ENCODE results near the gene EXOSC7. TPM values are rescaled to one million over a fixed set of nuclear protein-coding genes. Genes with fewer than 3 reads are reported as not detected.

EXOSC7 gene
- polyA plus RNA-seq, 1 donor (not counting 4 experiments of a cell fraction or from before 2014, with no cell fraction given) = 94.4 TPM

DNA sequence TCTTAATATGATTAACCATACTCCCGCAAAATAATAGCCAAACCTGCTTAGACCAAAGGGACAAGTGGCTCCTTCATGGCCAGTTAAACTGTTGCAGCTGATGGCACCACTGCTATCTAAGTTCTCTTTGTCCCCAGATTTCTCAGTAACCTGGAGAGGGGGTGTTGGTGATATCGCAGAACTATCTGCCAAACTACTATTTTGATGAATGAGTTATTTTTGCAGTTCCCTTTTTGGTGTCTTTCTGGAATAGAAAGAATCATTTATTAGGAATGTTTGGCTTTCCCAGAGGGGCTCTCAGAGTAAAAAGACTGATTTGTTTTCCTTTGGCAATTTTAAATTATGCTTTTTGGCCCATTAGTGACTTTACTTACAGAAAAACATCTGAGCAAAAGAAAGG is 83.1 kb downstream of the EXOSC7 start:
- H4K20me1 ChIP-seq (ENCODE audit: control insufficient read depth, extremely low read depth, insufficient read depth, low read length) = no peaks in the 10 kb centered on the region
- H3K36me3 ChIP-seq (ENCODE audit: control insufficient read depth in 2 of 2, extremely low read depth in 1 of 2, insufficient read depth in 2 of 2, low read length in 2 of 2) = no peaks in the 10 kb centered on the region
- no peak for FAIRE-seq
- no peak for DNase-seq (ENCODE audit: low read depth, low spot score)
- no peak overlapping the region for H3K4me3 ChIP-seq (ENCODE audit: control insufficient read depth in 2 of 3, extremely low read depth in 1 of 3, insufficient read depth in 2 of 3, low read depth in 1 of 3, low read length in 3 of 3)
- no peaks in the 10 kb centered on the region for H3K9me3 ChIP-seq (ENCODE audit: control insufficient read depth, low read depth, low read length)
- H3K27me3 ChIP-seq (ENCODE audit: control insufficient read depth, extremely low read depth, insufficient read depth, low read length) = no peaks in the 10 kb centered on the region
- no peak overlapping the region for H2AFZ ChIP-seq (ENCODE audit: control insufficient read depth, low read length)
- peaks cover 2% of the 10 kb centered on the region for H3K9me1 ChIP-seq (ENCODE audit: control insufficient read depth, extremely low read depth, insufficient read depth, low read length)
- dilution Hi-C loops (cut with MboI; ENCODE audit: extremely low pct_ligation_motif_present, low sequenced_read_pairs) = no loop called here
- no peak overlapping the region for H3K27ac ChIP-seq (ENCODE audit: control insufficient read depth, insufficient read depth, low read length)
- TF ChIP-seq EZH2 (IDR thresholded peaks at IDR 0.05; ENCODE audit: low read length) = no peak
- TF ChIP-seq, protein P1, sequence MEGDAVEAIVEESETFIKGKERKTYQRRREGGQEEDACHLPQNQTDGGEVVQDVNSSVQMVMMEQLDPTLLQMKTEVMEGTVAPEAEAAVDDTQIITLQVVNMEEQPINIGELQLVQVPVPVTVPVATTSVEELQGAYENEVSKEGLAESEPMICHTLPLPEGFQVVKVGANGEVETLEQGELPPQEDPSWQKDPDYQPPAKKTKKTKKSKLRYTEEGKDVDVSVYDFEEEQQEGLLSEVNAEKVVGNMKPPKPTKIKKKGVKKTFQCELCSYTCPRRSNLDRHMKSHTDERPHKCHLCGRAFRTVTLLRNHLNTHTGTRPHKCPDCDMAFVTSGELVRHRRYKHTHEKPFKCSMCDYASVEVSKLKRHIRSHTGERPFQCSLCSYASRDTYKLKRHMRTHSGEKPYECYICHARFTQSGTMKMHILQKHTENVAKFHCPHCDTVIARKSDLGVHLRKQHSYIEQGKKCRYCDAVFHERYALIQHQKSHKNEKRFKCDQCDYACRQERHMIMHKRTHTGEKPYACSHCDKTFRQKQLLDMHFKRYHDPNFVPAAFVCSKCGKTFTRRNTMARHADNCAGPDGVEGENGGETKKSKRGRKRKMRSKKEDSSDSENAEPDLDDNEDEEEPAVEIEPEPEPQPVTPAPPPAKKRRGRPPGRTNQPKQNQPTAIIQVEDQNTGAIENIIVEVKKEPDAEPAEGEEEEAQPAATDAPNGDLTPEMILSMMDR (optimal IDR thresholded peaks at IDR 0.05 in 1 of 3, IDR thresholded peaks at IDR 0.05 in 1 of 3, conservative IDR thresholded peaks at IDR 0.05 in 1 of 3; ENCODE audit: extremely low read depth in 1 of 3, insufficient read depth in 2 of 3, low read length in 3 of 3) = no peak
- H3K4me2 ChIP-seq (ENCODE audit: control insufficient read depth, extremely low read depth, insufficient read depth, low read depth, low read length) = no peak overlapping the region
- H3K4me1 ChIP-seq (ENCODE audit: control insufficient read depth, extremely low read depth, insufficient read depth, low read length) = peaks cover 29% of the 10 kb centered on the region
- H3K79me2 ChIP-seq (ENCODE audit: control insufficient read depth, insufficient read depth, low read length) = no peaks in the 10 kb centered on the region
- no peak overlapping the region for H3K9ac ChIP-seq (ENCODE audit: control insufficient read depth, extremely low read depth, insufficient read depth, low read length)

DNA sequence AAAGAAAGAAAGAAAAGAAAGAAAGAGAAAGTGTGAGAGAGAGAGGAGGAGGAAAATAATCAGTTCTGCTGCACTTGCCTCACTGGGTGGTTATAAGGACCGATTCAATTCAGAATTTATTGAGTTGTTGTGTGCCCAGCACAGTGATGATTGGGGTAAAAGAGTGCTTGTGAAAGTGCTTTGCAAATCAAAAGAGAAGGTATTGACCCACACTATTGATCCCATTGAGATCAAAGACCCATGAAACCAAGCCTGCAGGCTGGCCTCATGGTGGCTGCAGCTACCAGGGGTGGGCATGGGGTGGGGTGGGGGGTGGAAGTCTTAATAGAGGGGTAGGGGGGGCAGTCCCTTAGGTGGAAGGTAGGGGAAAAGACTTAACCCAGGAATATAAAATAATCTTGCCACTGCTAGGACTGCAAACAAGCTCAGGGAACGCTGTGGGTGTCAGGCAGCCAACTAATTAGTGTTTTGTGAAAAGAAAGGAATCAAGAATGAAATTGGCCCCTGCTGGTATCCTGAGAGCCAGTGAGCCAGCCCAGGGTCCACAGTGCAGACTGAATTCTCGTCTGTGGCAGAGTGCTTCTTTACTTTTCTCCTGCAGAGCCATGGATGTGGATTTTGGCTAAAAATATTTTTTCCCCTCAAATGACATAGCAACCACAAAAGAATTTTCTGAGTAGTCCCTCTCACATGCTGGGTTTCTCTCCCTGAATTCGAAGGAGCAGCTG is 84.3 kb downstream of the EXOSC7 start:
- H3K79me2 ChIP-seq (ENCODE audit: control insufficient read depth, insufficient read depth, low read length) = no peaks in the 10 kb centered on the region
- H3K4me1 ChIP-seq (ENCODE audit: control insufficient read depth, extremely low read depth, insufficient read depth, low read length) = peaks cover 28% of the 10 kb centered on the region
- peaks cover 2% of the 10 kb centered on the region for H3K9me1 ChIP-seq (ENCODE audit: control insufficient read depth, extremely low read depth, insufficient read depth, low read length)
- DNase-seq (ENCODE audit: low read depth, low spot score) = no peak
- H4K20me1 ChIP-seq (ENCODE audit: control insufficient read depth, extremely low read depth, insufficient read depth, low read length) = no peaks in the 10 kb centered on the region
- no peaks in the 10 kb centered on the region for H3K9me3 ChIP-seq (ENCODE audit: control insufficient read depth, low read depth, low read length)
- no peak for FAIRE-seq
- H3K4me3 ChIP-seq (ENCODE audit: control insufficient read depth in 2 of 3, extremely low read depth in 1 of 3, insufficient read depth in 2 of 3, low read depth in 1 of 3, low read length in 3 of 3) = no peak overlapping the region
- H3K27me3 ChIP-seq (ENCODE audit: control insufficient read depth, extremely low read depth, insufficient read depth, low read length) = no peaks in the 10 kb centered on the region
- dilution Hi-C loops (cut with MboI; ENCODE audit: extremely low pct_ligation_motif_present, low sequenced_read_pairs) = no loop called here
- no peak overlapping the region for H3K4me2 ChIP-seq (ENCODE audit: control insufficient read depth, extremely low read depth, insufficient read depth, low read depth, low read length)
- H3K36me3 ChIP-seq (ENCODE audit: control insufficient read depth in 2 of 2, extremely low read depth in 1 of 2, insufficient read depth in 2 of 2, low read length in 2 of 2) = no peaks in the 10 kb centered on the region
- no peak for TF ChIP-seq EZH2 (IDR thresholded peaks at IDR 0.05; ENCODE audit: low read length)
- TF ChIP-seq, protein P1 (optimal IDR thresholded peaks at IDR 0.05 in 1 of 3, IDR thresholded peaks at IDR 0.05 in 1 of 3, conservative IDR thresholded peaks at IDR 0.05 in 1 of 3; ENCODE audit: extremely low read depth in 1 of 3, insufficient read depth in 2 of 3, low read length in 3 of 3) = no peak
- no peak overlapping the region for H2AFZ ChIP-seq (ENCODE audit: control insufficient read depth, low read length)
- no peak overlapping the region for H3K9ac ChIP-seq (ENCODE audit: control insufficient read depth, extremely low read depth, insufficient read depth, low read length)
- H3K27ac ChIP-seq (ENCODE audit: control insufficient read depth, insufficient read depth, low read length) = no peak overlapping the region

Small RNAs within 50 kb of the gene (small RNA-seq; reads per million reads assigned to genes)
- gene RNU5B-3P (ENCODE audit: insufficient read length in 3 of 3, low read depth in 3 of 3, low replicate concordance in 1 of 3) = 0 reads per million in 3 experiments

Other genes starting within 250 kb of the EXOSC7 start
- gene ZNF501, start 246.6 kb upstream of the EXOSC7 start, polyA plus RNA-seq = 2.5 to 2.8 TPM (median 2.7 TPM) in 3 replicates
- gene KIAA1143, start 214.6 kb upstream of the EXOSC7 start, polyA plus RNA-seq = 9.3 to 12.7 TPM (median 10.8 TPM) in 3 replicates
- gene KIF15, start 214.4 kb upstream of the EXOSC7 start, polyA plus RNA-seq = 0.53 to 2.8 TPM (median 2.1 TPM) in 3 replicates
- 15.0 to 25.2 TPM (median 19.5 TPM) in 3 replicates for gene TMEM42, start 114.3 kb upstream of the EXOSC7 start, polyA plus RNA-seq
- gene TGM4, start 101.6 kb upstream of the EXOSC7 start, polyA plus RNA-seq = 1.3 to 2.2 TPM (median 1.3 TPM) in 3 replicates
- gene ZDHHC3, start 70 bp upstream of the EXOSC7 start, polyA plus RNA-seq = 151 to 203 TPM (median 162 TPM) in 3 replicates
- 0.08 TPM in 1 of 3 replicates, not detected in the others for gene CLEC3B, start 50.1 kb downstream of the EXOSC7 start, polyA plus RNA-seq
- 71.0 to 171 TPM (median 85.8 TPM) in 3 replicates for gene CDCP1, start 170.1 kb downstream of the EXOSC7 start, polyA plus RNA-seq

Measured in keratinocyte (primary cell).